Colonic mucosa (tissue), 4 donors: ENCODE data around the gene TIMM44. TPM values are rescaled to one million over a fixed set of nuclear protein-coding genes. Genes with fewer than 3 reads are reported as not detected.

Experiments
- DNase-seq: peaks from one replicate; pipeline ENCODE4 v3.0.0-alpha.2; 2020
- H3K27ac ChIP-seq: fragments of 200-600 bp; one replicate; pipeline ENCODE4 v1.8.0; 2021
- H3K27me3 ChIP-seq: fragments of 200-600 bp; one replicate; pipeline ENCODE4 v1.8.0; 2021
- H3K36me3 ChIP-seq: fragments of 200-600 bp; one replicate; pipeline ENCODE4 v1.8.0; 2021
- H3K4me1 ChIP-seq: fragments of 200-600 bp; one replicate; pipeline ENCODE4 v1.8.0; 2021; ENCODE audit warnings: mild to moderate bottlenecking
- H3K4me3 ChIP-seq: fragments of 200-600 bp; one replicate; pipeline ENCODE4 v1.8.0; 2021
- H3K9ac ChIP-seq, 2 donors: one replicate each; pipeline ENCODE4 v1.7.0; 2013; ENCODE audit warnings: control low read depth in 2 of 2, low read depth in 2 of 2, low read length in 2 of 2
- H3K9me3 ChIP-seq: fragments of 200-600 bp; one replicate; pipeline ENCODE4 v1.8.0; 2021
- CTCF ChIP-seq: fragments of 200-600 bp; IDR thresholded peaks from one replicate; pipeline ENCODE4 v1.8.0; 2022; ENCODE audit warnings: antibody characterized with exemption, mild to moderate bottlenecking
- intact Hi-C: fragments of 100-400 bp; cut with DNase I; formaldehyde crosslinking; loops from one replicate; pipeline ENCODE4 v1.14.1; 2022
- total RNA-seq, 2 donors: library from RNA; stranded (reverse); fragmentation: NEBNext Ultra II Directional in 1 of 2; extraction: Animal tissue kit (Norgen Biotek cat#: 25700) in 1 of 2; gene quantifications; one replicate each; pipeline ENCODE4 v1.2.1, GENCODE V29; 2021
- donor health status: healthy.
- donor health status: DM: no; HTN: no; CAD: no.
- donor health status: DM: no; HTN: no; CAD: no.

TIMM44 gene
- total RNA-seq, 2 donors from 2014 or later = 50.8 to 118 TPM

DNA sequence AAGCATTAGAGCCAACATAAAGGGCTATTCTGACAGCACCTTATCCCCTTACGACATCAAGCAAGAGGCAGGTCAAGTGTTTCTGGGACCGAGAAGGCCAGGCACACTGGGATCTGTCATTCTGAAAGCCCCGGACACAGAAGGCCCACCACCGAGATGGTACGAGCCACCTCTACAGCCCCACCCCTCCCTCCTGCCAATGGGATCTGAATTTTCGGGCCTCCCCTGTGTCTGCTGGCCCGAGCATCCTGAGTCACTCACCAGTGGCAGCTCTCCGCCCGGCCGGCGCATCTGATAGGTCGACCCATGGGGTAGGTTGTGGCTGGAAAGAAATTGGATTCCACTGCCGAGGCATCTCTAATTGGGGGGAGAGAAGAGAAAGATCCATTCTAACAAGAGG, 2.6 kb downstream of the TIMM44 start:
- intact Hi-C loops = no loop called here
- Histone ChIP-seq H3K36me3 (no peaks in the 10 kb centered on the region), H3K4me3 (no peak overlapping the region), H3K9me3 (no peaks in the 10 kb centered on the region), H3K27me3 (no peaks in the 10 kb centered on the region), H3K9ac (no peak overlapping the region), H3K27ac (no peak overlapping the region), H3K4me1 (peaks cover 6% of the 10 kb centered on the region)
- no peak for TF ChIP-seq CTCF
- no peak for DNase-seq

DNA sequence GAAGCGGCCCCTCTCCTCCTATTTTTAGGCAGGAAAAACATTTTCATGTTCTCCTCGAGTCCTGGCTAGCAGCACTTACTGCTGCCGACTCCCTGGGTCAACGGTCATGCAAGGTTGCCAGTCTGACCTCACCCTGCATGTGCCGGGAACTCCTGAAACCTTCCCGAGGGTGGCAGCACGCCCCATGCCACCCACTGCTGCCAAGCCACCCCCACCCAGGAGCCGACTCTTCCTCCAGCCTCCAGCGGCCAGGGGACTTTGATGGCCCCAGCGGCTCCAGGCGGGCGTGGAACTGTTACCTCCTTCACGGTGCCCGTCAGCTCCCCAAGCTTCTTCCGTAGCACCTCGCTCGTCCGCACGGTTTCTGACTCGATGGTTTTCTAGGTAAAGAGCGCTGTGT, 8.7 kb downstream of the TIMM44 start:
- H3K36me3 ChIP-seq = peaks cover 32% of the 10 kb centered on the region
- DNase-seq = no peak
- no peak overlapping the region for H3K4me3 ChIP-seq
- no peaks in the 10 kb centered on the region for H3K9me3 ChIP-seq
- H3K27ac ChIP-seq = no peak overlapping the region
- intact Hi-C loops = no loop called here
- no peak for TF ChIP-seq CTCF
- H3K4me1 ChIP-seq = no peaks in the 10 kb centered on the region
- H3K9ac ChIP-seq = no peak overlapping the region
- no peaks in the 10 kb centered on the region for H3K27me3 ChIP-seq

- Histone ChIP-seq H3K36me3 (peaks cover 32% of the 10 kb centered on the region), H3K9ac (no peak overlapping the region), H3K4me1 (no peaks in the 10 kb centered on the region), H3K9me3 (no peaks in the 10 kb centered on the region), H3K27me3 (no peaks in the 10 kb centered on the region), H3K27ac (no peak overlapping the region), H3K4me3 (no peak overlapping the region)
- DNase-seq = peak; percentile 59
- TF ChIP-seq CTCF = no peak
- intact Hi-C loops = no loop called here
These were observed 9.4 kb downstream of the TIMM44 start for GRCh38 chr19:7933828-7934725.

GRCh38 chr19:7933411-7933810, 10.1 kb downstream of the TIMM44 start:
- H3K9ac ChIP-seq = no peak overlapping the region
- intact Hi-C loops = no loop called here
- no peaks in the 10 kb centered on the region for H3K27me3 ChIP-seq
- no peaks in the 10 kb centered on the region for H3K9me3 ChIP-seq
- H3K4me1 ChIP-seq = no peaks in the 10 kb centered on the region
- peaks cover 32% of the 10 kb centered on the region for H3K36me3 ChIP-seq
- TF ChIP-seq CTCF = no peak
- H3K27ac ChIP-seq = no peak overlapping the region
- DNase-seq = no peak
- no peak overlapping the region for H3K4me3 ChIP-seq

- Histone ChIP-seq H3K36me3 (peaks cover 32% of the 10 kb centered on the region), H3K27me3 (no peaks in the 10 kb centered on the region), H3K27ac (no peak overlapping the region), H3K9me3 (no peaks in the 10 kb centered on the region), H3K9ac (no peak overlapping the region), H3K4me3 (no peak overlapping the region), H3K4me1 (no peaks in the 10 kb centered on the region)
- DNase-seq = no peak
- intact Hi-C loops = no loop called here
- TF ChIP-seq CTCF = no peak
These were observed 10.6 kb downstream of the TIMM44 start for GRCh38 chr19:7932930-7933300.
